ENCODE measurements around the gene AP2A2. TPM values are rescaled to one million over a fixed set of nuclear protein-coding genes. Genes with fewer than 3 reads are reported as not detected.

Gene AP2A2
- total RNA-seq, 1 donor from 2014 or later, result 91.4 TPM

- no peak for TF ChIP-seq CTCF (IDR thresholded peaks at IDR 0.05; ENCODE audit: insufficient read depth, low read length, poor library complexity, severe bottlenecking)
- Histone ChIP-seq H3K27me3 (ENCODE audit: control insufficient read depth, insufficient read depth, low read length) (peaks cover 3% of the 10 kb centered on the region), H3K4me3 (ENCODE audit: low read depth, low read length) (no peak overlapping the region), H3K36me3 (ENCODE audit: control insufficient read depth, insufficient read depth, low read length) (no peaks in the 10 kb centered on the region)
- no peak for DNase-seq (ENCODE audit: low read depth)
These were observed 102.5 kb downstream of the AP2A2 start for GRCh38 chr11:1028291-1028540.

- TF ChIP-seq CTCF (IDR thresholded peaks at IDR 0.05; ENCODE audit: insufficient read depth, low read length, poor library complexity, severe bottlenecking), result no peak
- DNase-seq (ENCODE audit: low read depth), result no peak
- H3K4me3 ChIP-seq (ENCODE audit: low read depth, low read length), result no peak overlapping the region
- H3K27me3 ChIP-seq (ENCODE audit: control insufficient read depth, insufficient read depth, low read length), result peaks cover 3% of the 10 kb centered on the region
- no peaks in the 10 kb centered on the region for H3K36me3 ChIP-seq (ENCODE audit: control insufficient read depth, insufficient read depth, low read length)
These were observed 102.9 kb downstream of the AP2A2 start for GRCh38 chr11:1028616-1029015.

- H3K27me3 ChIP-seq (ENCODE audit: control insufficient read depth, insufficient read depth, low read length), result peaks cover 3% of the 10 kb centered on the region
- no peak for TF ChIP-seq CTCF (IDR thresholded peaks at IDR 0.05; ENCODE audit: insufficient read depth, low read length, poor library complexity, severe bottlenecking)
- no peak for DNase-seq (ENCODE audit: low read depth)
- H3K36me3 ChIP-seq (ENCODE audit: control insufficient read depth, insufficient read depth, low read length), result no peaks in the 10 kb centered on the region
- no peak overlapping the region for H3K4me3 ChIP-seq (ENCODE audit: low read depth, low read length)
These were observed 103.4 kb downstream of the AP2A2 start for GRCh38 chr11:1029051-1029450.

- H3K4me3 ChIP-seq (ENCODE audit: low read depth, low read length), result no peak overlapping the region
- peaks cover 3% of the 10 kb centered on the region for H3K27me3 ChIP-seq (ENCODE audit: control insufficient read depth, insufficient read depth, low read length)
- no peak for DNase-seq (ENCODE audit: low read depth)
- no peaks in the 10 kb centered on the region for H3K36me3 ChIP-seq (ENCODE audit: control insufficient read depth, insufficient read depth, low read length)
- no peak for TF ChIP-seq CTCF (IDR thresholded peaks at IDR 0.05; ENCODE audit: insufficient read depth, low read length, poor library complexity, severe bottlenecking)
These were observed 104.0 kb downstream of the AP2A2 start for GRCh38 chr11:1029654-1030053.

GRCh38 chr11:1030086-1030485, 104.4 kb downstream of the AP2A2 start:
- no peak for DNase-seq (ENCODE audit: low read depth)
- Histone ChIP-seq H3K36me3 (ENCODE audit: control insufficient read depth, insufficient read depth, low read length) (no peaks in the 10 kb centered on the region), H3K4me3 (ENCODE audit: low read depth, low read length) (no peak overlapping the region), H3K27me3 (ENCODE audit: control insufficient read depth, insufficient read depth, low read length) (peaks cover 7% of the 10 kb centered on the region)
- TF ChIP-seq CTCF (IDR thresholded peaks at IDR 0.05; ENCODE audit: insufficient read depth, low read length, poor library complexity, severe bottlenecking), result no peak

GRCh38 chr11:1030556-1030955, 104.9 kb downstream of the AP2A2 start:
- DNase-seq (ENCODE audit: low read depth), result no peak
- TF ChIP-seq CTCF (IDR thresholded peaks at IDR 0.05; ENCODE audit: insufficient read depth, low read length, poor library complexity, severe bottlenecking), result no peak
- Histone ChIP-seq H3K36me3 (ENCODE audit: control insufficient read depth, insufficient read depth, low read length) (no peaks in the 10 kb centered on the region), H3K27me3 (ENCODE audit: control insufficient read depth, insufficient read depth, low read length) (peaks cover 10% of the 10 kb centered on the region), H3K4me3 (ENCODE audit: low read depth, low read length) (no peak overlapping the region)
